Muscle of leg (tissue), 11 donors: Measurements from ENCODE around the gene WFDC1. TPM values are rescaled to one million over a fixed set of nuclear protein-coding genes. Genes with fewer than 3 reads are reported as not detected.

Experiments
- DNase-seq: peaks from one replicate; pipeline ENCODE4 v3.0.0; 2013
- H3K27ac ChIP-seq: one replicate; pipeline ENCODE4 v1.5.1; 2013; ENCODE audit warnings: mild to moderate bottlenecking, low read length, control low read depth
- H3K27me3 ChIP-seq: one replicate; pipeline ENCODE4 v1.6.1; 2013; ENCODE audit warnings: low read length; ENCODE audit not compliant: control insufficient read depth, insufficient read depth
- H3K36me3 ChIP-seq: one replicate; pipeline ENCODE4 v1.6.1; 2013; ENCODE audit warnings: low read length; ENCODE audit not compliant: control insufficient read depth, insufficient read depth
- H3K4me1 ChIP-seq: one replicate; pipeline ENCODE4 v1.6.1; 2013; ENCODE audit warnings: low read length; ENCODE audit not compliant: control insufficient read depth, insufficient read depth
- H3K4me3 ChIP-seq: one replicate; pipeline ENCODE4 v1.5.1; 2013; ENCODE audit warnings: low read length, control low read depth
- H3K9me3 ChIP-seq: replicated peaks from 2 replicates; pipeline ENCODE4 v1.6.1; 2013; ENCODE audit warnings: low read depth, low read length; ENCODE audit not compliant: control insufficient read depth
- WGBS: methylation state at CpG from one replicate; pipeline ENCODE4 v1.1.5; 2013; ENCODE audit warnings: missing lambda C conversion rate; ENCODE audit not compliant: insufficient coverage; 5-methylcytosine and 5-hydroxymethylcytosine counted together
- polyA plus RNA-seq, 8 donors: library from polyadenylated mRNA; unstranded; fragments of 120-200 nt; gene quantifications; one replicate each; pipeline versions ENCODE4 v1.2.1 to v1.2.3, GENCODE V29; 2013; ENCODE audit warnings: inconsistent platforms in 1 of 8, low replicate concordance in 1 of 8; ENCODE audit not compliant: insufficient read length in 8 of 8, insufficient read depth in 1 of 8
- total RNA-seq: library from RNA; stranded (reverse); fragments of 120-200 nt; gene quantifications from one replicate; pipeline ENCODE4 v1.2.4, GENCODE V29; 2013

Gene WFDC1
- total and polyA plus RNA-seq, 9 donors = 1.2 to 4.4 (median 2.4) TPM

GRCh38 chr16:84358601-84359295, 64.1 kb downstream of the WFDC1 start:
- Histone ChIP-seq H3K36me3 (no peaks in the 10 kb centered on the region), H3K4me1 (peaks cover 7% of the 10 kb centered on the region)

GRCh38 chr16:84359326-84359725, 64.6 kb downstream of the WFDC1 start:
- no peak overlapping the region for H3K27ac ChIP-seq
- H3K4me1 ChIP-seq = peaks cover 7% of the 10 kb centered on the region
- H3K36me3 ChIP-seq = no peaks in the 10 kb centered on the region
- no peaks in the 10 kb centered on the region for H3K9me3 ChIP-seq
- no peak overlapping the region for H3K4me3 ChIP-seq
- DNase-seq = no peak
- WGBS = 69% methylated on average over 3 of the region's 8 CpGs
- H3K27me3 ChIP-seq = peaks cover 11% of the 10 kb centered on the region

More at GRCh38 chr16:84358601-84359295, 64.1 kb downstream of the WFDC1 start:
- H3K27me3 ChIP-seq = peaks cover 12% of the 10 kb centered on the region
- DNase-seq = no peak
- no peak overlapping the region for H3K27ac ChIP-seq
- H3K9me3 ChIP-seq = no peaks in the 10 kb centered on the region
- no peak overlapping the region for H3K4me3 ChIP-seq
- 86% methylated on average over 11 of the region's 14 CpGs for WGBS

DNA sequence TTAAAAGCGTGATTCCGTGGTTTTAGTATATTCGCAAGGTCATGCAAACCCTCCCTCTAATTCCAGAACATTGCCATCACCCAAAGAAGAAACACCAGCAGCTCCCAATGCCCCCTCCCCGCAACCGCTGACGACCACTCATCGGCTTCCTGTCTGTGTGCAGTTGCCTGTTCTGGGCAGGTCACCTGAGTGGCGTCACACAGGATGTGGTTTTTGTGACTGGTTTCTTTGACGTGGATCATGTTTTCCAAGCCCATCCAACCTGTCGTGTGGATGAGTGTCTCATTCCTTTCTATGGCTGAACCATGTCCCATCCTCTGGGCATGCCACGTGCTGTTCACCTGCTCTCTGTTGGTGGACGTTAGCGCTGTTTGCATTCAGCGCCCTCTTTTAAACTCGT, 65.5 kb downstream of the WFDC1 start:
- H3K36me3 ChIP-seq = no peaks in the 10 kb centered on the region
- no peak overlapping the region for H3K27ac ChIP-seq
- WGBS = 75% methylated on average over 15 of the region's 15 CpGs
- H3K9me3 ChIP-seq = no peaks in the 10 kb centered on the region
- no peak overlapping the region for H3K4me3 ChIP-seq
- peaks cover 10% of the 10 kb centered on the region for H3K27me3 ChIP-seq
- no peak for DNase-seq
- H3K4me1 ChIP-seq = peaks cover 7% of the 10 kb centered on the region

DNA sequence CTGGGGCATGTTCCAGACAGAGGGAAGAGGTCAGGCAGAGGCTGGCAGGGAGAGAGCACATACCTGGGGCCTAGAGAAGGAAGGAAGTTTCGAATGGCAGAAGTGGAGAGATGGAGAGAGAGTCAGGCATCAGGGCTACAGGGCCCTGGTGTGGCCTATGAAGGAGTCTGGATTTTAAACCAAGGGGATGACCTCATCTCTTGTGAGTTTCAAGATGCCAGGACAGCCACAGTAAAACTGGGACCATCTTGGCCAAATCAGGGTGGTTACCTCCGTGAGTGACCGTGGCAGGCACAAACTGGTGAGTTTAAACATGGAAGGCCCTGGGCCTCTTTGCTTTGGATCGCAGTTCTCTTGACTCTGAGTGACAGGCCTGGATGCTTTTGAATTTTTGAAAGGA, 66.1 kb downstream of the WFDC1 start:
- 80% methylated on average over 4 of the region's 4 CpGs for WGBS
- no peak overlapping the region for H3K27ac ChIP-seq
- no peak overlapping the region for H3K4me3 ChIP-seq
- H3K36me3 ChIP-seq = no peaks in the 10 kb centered on the region
- DNase-seq = no peak
- H3K4me1 ChIP-seq = peaks cover 7% of the 10 kb centered on the region
- no peaks in the 10 kb centered on the region for H3K9me3 ChIP-seq
- peaks cover 12% of the 10 kb centered on the region for H3K27me3 ChIP-seq

GRCh38 chr16:84361546-84361945, 66.9 kb downstream of the WFDC1 start:
- Histone ChIP-seq H3K9me3 (no peaks in the 10 kb centered on the region), H3K4me1 (peaks cover 7% of the 10 kb centered on the region), H3K36me3 (no peaks in the 10 kb centered on the region), H3K27me3 (peaks cover 19% of the 10 kb centered on the region), H3K4me3 (no peak overlapping the region), H3K27ac (no peak overlapping the region)
- DNase-seq = no peak
- 100% methylated on average over 2 of the region's 5 CpGs for whole genome bisulfite sequencing

- WGBS = 43% methylated on average over 13 of the region's 13 CpGs
- peaks cover 29% of the 10 kb centered on the region for H3K27me3 ChIP-seq
- no peaks in the 10 kb centered on the region for H3K36me3 ChIP-seq
- no peak overlapping the region for H3K4me3 ChIP-seq
- no peaks in the 10 kb centered on the region for H3K9me3 ChIP-seq
- peak; percentile 15 for DNase-seq
- no peak overlapping the region for H3K27ac ChIP-seq
- H3K4me1 ChIP-seq = peaks cover 7% of the 10 kb centered on the region
These were observed 67.8 kb downstream of the WFDC1 start for GRCh38 chr16:84362471-84362941.

- no peaks in the 10 kb centered on the region for H3K36me3 ChIP-seq
- H3K4me3 ChIP-seq = no peak overlapping the region
- H3K4me1 ChIP-seq = peaks cover 11% of the 10 kb centered on the region
- no peaks in the 10 kb centered on the region for H3K9me3 ChIP-seq
- DNase-seq = no peak
- H3K27me3 ChIP-seq = peaks cover 54% of the 10 kb centered on the region
- 71% methylated on average over 4 of the region's 9 CpGs for WGBS
- no peak overlapping the region for H3K27ac ChIP-seq
These were observed 71.5 kb downstream of the WFDC1 start for GRCh38 chr16:84366208-84366607.

GRCh38 chr16:84367297-84367680, 72.6 kb downstream of the WFDC1 start:
- DNase-seq = no peak
- H3K27me3 ChIP-seq = peaks cover 62% of the 10 kb centered on the region
- no peaks in the 10 kb centered on the region for H3K9me3 ChIP-seq
- H3K27ac ChIP-seq = no peak overlapping the region
- 83% methylated on average over 2 of the region's 9 CpGs for WGBS
- H3K4me3 ChIP-seq = no peak overlapping the region
- H3K4me1 ChIP-seq = peaks cover 6% of the 10 kb centered on the region
- no peaks in the 10 kb centered on the region for H3K36me3 ChIP-seq

DNA sequence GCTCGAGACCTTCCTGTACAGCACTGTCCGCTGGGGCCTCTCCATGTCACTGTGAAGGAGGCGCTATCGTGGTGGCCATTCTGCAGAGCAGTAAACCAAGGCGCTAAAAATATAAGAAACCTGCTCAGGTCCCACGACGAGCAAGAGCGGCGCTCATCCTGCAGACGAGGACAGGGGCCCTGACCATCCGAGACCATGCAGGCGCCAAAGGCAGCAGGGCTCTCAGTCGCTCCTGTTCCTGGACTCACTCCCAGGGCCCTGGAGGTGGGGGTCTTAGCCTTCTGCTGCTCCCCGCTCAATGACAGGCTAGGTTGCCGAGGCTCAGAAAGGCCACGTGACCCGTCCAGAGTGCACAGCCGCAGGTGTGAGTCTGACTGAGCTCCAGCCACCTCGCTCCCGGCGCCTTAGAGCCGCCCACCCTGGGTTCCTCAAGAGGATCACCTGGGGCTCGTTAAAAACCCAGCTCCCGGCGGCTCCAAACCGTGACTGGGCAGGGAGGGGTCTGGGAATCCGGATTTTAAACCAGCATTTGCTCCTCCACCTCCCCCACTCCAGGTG, 73.2 kb downstream of the WFDC1 start:
- Histone ChIP-seq H3K4me3 (no peak overlapping the region), H3K4me1 (peaks cover 4% of the 10 kb centered on the region), H3K27ac (no peak overlapping the region), H3K27me3 (peaks cover 62% of the 10 kb centered on the region), H3K9me3 (no peaks in the 10 kb centered on the region), H3K36me3 (no peaks in the 10 kb centered on the region)
- WGBS = 20% methylated on average over 20 of the region's 27 CpGs
- no peak for DNase-seq

DNA sequence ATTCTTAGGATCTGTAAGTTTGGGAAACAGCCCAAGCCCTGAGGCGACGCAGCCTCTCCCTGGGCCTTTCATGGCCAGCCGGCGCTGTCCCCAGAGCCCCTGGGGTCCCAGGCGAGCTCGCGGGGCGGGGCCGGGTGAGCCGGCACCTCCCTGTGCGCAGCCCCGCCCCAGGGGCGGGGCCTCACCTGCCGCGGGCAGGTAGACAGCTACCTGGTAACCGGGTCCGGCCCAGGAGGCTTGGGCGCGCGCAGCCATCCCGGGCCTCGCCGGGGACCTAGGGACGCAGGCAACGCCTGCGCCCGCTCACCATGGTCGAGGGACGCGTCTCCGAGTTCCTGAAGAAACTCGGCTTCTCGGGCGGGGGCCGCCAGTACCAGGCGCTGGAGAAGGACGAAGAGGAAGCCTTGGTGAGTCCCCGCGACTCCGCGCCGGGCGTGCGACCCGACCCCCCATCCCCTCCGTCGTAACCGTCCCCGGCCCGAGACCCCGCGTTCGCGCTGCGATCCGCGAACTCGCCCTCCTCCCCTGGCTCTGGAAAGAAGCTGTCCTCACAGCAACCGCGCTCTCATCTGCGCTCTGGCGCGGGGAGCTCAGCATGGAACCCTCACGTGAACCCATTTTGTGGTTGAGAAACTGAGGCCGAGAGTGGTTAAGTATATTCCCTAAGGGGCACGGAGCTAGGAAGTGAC, 73.8 kb downstream of the WFDC1 start, which contains the start of gene ATP2C2:
TSS of gene ATP2C2 (plus strand) at position 231 of the 689 bp plus-strand sequence. CDS start at position 309, 78 bp downstream.
- Histone ChIP-seq H3K4me3 (no peak within 1 kb of the TSS), H3K27ac (no peak within 1 kb of the TSS), H3K4me1 (peaks cover 4% of the 10 kb centered on the region), H3K27me3 (peaks cover 62% of the 10 kb centered on the region), H3K9me3 (no peaks in the 10 kb centered on the region), H3K36me3 (no peaks in the 10 kb centered on the region)
- no peak for DNase-seq
- WGBS = under 1% methylated on average over 60 of the region's 66 CpGs
